GM18868 (cell line): Measurements from ENCODE around the gene KIAA1614.
"Not testable (repeated sequence)": the region's sequence is repeated elsewhere in the genome, so short reads cannot be mapped to it uniquely, and the experiment has no call there.

Experiments
- ATAC-seq: cut with Tn5 transposase; IDR thresholded peaks from one replicate; pipeline ENCODE4 v1.9.1; 2021; ENCODE audit warnings: mild to moderate bottlenecking, moderate library complexity; ENCODE audit not compliant: unreplicated experiment

KIAA1614 gene

DNA sequence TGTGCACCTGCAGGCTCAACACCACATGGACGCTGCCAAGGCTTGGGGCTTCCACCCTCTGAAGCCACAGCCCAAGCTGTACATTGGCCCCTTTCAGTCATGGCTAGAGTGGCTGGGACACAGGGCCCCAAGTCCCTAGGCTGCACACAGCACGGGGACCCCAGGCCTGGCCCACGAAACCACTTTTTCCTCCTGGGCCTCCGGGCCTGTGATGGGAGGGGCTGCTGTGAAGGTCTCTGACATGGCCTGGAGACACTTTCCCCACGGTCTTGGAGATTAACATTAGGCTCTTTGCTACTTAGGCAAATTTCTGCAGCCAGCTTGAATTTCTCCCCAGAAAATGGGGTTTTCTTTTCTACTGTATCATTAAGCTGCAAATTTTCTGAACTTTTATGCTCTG is 46.9 kb downstream of the KIAA1614 start:
- ATAC-seq: not testable (repeated sequence)

DNA sequence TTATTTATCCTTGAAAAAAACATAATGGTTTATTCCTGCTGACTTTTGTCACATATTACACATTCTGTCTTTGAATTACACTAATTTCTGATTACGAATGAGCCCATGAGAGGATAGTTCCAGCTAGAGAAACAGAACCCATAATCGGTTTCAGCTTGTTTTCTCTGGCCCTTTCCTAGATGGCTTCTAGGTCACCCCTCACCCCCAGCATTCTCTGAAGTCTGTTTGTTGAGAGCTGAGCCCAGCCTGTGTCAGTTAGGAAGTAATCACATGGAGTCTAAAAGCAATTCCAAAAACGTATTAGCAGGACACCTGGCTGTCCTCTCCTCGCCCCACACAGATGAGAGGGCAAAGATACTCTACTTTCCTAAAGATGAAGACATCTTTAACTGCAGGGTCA is 48.9 kb downstream of the KIAA1614 start:
- no peak for ATAC-seq

GRCh38 chr1:180962178-180962577 is 49.5 kb downstream of the KIAA1614 start:
- ATAC-seq: no peak

DNA sequence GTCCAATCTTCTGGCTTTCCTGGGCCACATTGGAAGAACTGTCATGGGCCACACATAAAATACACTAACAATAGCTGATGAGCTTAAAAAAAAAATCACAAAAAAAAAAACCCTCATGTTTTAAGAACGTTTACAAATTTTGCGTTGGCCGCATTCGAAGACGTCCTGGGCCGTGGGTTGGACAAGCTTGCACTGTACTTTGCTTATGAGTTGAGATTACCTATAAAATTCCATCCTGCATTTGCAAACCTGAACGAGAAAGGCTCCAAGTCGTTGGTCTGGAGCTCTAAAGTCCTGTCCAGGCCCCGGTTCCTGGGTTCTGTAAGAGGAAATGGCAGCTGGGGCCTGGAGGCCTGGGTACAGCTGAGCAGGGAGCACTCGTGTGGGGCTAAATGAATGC is 51.4 kb downstream of the KIAA1614 start:
- no peak for ATAC-seq

- no peak for ATAC-seq
These were observed 51.9 kb downstream of the KIAA1614 start for GRCh38 chr1:180964595-180964994.

- peak; percentile 43 for ATAC-seq
These were observed 53.6 kb downstream of the KIAA1614 start for GRCh38 chr1:180966312-180966711.

DNA sequence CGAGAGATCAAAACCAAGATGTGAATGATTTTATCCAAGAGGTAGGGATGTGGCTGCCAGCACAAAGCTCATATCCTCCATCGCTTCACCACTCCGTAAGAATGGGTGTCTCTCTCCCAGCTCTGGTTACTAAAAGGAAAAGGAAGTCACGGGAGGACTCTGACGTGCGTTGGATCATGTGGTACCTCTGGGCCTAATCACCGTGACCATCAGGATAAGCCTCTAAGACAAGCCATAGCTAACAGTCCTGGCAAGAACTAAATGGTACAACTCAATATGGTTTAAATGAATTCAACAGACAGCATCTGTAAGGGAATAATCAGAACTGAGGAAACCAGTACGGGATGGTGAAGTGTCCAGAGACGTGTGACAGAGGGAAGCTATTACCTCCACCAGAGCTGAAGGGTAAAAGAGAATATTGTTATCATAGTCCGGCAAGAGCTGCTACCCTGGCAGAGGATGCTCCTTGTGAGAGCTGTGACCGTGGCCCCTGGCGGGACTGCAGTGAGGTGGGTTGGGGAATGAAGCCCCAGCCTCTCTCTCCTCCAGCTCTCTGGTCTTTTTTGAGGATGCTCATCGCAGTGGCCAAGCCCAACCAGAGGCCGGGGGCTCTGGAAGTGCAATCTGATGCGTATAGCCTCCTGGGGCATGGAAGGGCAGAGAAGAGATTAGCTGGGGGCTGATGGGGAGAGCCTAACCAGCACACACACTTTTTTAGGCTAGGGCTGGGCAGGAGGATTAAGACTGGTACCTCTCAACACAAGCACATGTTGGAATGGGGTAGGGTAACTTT is 54.2 kb downstream of the KIAA1614 start:
- ATAC-seq: no peak

DNA sequence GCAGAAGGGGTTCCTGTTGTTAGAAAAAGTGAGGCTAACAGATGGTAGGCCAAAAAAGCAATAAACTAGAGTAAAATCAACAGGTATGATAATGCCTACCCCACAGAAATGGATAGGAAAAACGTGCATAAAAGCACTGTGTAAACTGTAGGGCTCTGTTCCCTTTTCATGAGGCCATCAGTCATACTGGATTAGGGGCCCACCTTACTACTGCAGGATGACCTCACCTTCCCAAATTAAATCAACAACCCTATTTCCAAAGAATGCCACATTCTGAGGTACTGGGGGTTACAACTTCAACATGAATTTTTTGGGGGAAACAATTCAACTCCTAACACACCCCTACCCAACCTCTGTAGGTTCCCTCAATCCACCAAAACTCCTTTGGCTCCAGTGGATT is 54.9 kb downstream of the KIAA1614 start:
- ATAC-seq: no peak

DNA sequence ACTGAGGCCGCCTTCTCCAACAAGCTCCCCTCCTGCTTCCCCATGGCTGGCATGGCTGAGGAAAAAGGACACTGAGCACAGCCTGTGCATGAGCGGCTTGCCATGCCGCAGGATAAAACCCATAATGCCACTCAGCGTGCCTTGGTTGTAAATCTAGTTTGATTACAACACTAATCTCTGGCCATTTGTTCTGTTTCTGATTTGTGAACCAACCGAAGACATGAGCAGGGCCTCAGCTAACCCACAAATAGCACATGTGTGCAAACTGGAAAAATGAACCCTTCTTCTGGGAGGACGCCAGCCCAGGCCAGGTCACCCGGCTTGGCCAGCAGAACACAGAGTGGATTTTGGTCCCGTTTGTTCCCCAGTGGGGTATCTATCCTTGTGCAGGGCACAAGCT is 56.1 kb downstream of the KIAA1614 start:
- not testable (repeated sequence) for ATAC-seq

- no peak for ATAC-seq
These were observed 56.7 kb downstream of the KIAA1614 start for GRCh38 chr1:180969434-180969833.

DNA sequence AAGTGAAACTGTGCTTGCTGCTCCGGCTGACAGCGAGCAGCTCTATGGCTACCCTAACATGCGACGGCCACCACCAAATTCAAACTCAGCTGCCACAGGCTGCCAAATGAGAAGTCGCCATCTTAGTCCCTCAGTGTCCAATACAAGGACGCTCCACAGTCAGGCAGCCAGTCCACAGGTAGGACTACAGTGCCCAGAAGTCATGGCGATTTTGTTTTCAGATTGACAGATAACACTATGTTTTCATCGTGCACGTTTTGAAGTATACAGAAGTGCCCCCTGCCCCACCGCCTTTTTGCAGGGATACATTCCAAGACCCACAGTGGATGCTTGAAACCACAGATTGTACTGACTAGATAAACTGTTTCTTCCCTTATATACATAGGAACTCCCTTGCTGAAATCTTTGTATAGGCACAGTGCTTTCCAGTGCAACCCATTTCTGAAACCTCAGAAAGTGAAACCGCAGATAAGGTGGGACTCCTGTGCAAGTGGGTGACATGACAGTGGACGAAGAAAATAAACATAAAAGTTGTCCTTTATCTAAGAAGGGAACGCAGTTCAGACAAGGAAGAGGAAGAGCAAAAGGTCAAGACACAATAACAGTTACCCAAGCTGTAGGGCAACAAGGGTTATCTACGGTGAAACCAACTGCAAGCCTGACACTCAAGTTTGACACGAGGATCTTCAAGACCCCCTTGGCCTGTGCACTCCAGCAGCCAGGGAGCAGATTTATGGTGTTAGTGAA is 57.8 kb downstream of the KIAA1614 start:
- no peak for ATAC-seq

GRCh38 chr1:180971273-180971997 is 58.7 kb downstream of the KIAA1614 start:
- no peak for ATAC-seq

- ATAC-seq: no peak
These were observed 60.7 kb downstream of the KIAA1614 start for GRCh38 chr1:180973369-180973768.

DNA sequence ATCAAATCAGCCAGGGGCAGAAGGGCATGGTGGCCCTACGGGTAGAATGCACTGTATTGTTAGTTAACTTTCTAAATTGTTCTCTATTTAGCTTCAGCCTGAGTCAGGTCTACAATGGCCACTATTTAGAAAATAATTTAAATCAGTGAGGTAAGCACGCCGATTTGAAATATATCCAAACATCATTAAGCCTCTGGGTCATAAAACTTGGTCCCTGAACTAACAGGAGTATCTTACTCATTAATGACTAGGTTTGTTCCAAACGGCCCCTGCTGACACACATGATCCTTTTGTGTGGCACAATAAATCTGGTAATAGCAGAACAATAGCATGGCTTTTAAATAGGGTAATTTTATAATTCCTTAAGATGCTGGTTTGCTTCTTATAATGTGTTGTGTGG is 61.5 kb downstream of the KIAA1614 start:
- no peak for ATAC-seq

DNA sequence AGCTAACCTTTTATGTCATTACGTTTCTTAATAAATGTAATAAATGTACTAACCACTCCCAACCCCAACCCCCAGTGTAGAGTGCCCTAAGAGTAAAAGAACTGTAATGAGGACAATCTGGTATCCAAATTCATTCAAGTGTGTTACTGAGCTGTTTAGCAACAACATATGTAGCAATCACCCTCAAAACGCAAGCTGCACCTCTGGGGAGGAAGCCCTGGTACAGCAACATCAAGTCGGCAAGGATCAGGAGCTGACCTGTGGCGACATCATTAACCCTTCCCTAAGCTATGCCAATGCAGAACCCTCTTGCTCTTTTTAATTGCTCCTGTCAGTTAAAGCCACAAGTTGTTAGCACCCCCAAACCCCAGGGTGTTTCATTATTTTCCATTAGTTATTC is 62.9 kb downstream of the KIAA1614 start:
- ATAC-seq: no peak

- ATAC-seq: no peak
These were observed 63.5 kb downstream of the KIAA1614 start for GRCh38 chr1:180976191-180976590.

DNA sequence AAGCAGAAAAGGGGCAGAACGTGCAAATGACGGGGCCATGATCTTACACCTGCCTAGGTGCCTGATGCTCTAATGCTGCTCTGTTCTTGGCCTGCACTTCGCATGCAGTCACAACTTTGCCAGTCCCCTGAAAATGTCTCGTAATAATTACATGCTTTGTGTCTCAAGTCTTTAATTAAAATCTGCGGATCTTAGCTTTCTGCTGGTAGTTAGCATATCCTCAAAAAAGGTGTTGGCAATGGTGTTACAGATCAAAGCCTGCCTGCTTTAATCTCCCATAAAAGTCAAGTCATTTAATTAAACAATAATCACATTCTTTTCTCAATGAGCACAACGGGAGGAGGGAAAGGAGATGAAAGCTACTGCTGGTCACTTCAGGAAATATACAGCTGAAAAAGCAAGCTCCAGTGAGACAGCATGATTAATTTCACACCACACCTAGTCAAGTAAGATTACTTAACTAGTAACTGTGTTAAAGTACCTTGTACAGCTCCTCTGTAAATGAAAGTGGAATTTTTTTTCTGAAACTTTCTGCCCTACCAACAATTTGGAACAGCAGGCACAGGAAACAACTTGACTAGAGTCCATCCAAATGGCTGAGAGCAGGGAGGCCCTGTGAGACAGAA is 64.1 kb downstream of the KIAA1614 start:
- no peak for ATAC-seq

GRCh38 chr1:180981596-180982387 is 69.1 kb downstream of the KIAA1614 start:
- peak; percentile 95 for ATAC-seq

DNA sequence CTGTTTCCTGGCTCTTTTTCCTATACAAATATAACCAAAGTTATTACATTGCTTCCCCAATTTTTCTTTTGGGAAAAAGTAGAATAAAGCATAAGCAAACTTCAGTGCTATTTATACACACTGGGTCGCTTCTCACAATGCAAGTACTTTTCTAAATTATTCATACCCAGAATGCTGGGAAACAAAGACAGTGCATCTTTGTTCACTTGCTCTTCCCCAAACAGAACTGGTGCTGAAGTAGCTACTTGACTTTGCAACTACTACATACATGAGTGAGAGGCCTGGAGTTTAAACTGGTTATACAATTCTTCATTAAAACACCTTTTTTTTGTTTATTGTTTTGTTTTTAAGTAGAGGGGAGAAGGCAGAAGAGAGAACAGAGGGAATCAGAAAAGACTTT is 69.7 kb downstream of the KIAA1614 start:
- ATAC-seq: no peak

- no peak for ATAC-seq
These were observed 75.6 kb downstream of the KIAA1614 start for GRCh38 chr1:180988253-180988752.
